K562 (cell line): ENCODE results near the gene MT1X.

Experiments used
- CBX8 ChIP-seq: fragments of 200-600 bp; sonication (generic); IDR thresholded peaks from 2 replicates; pipeline ENCODE4 v1.6.1; 2012; ENCODE audit warnings: borderline replicate concordance, mixed run types, low read depth, mild to moderate bottlenecking, moderate library complexity, mixed read lengths, low read length, control low read depth, inconsistent platforms; ENCODE audit not compliant: poor library complexity, severe bottlenecking; ENCODE audit errors: extremely low read depth
- CTCF ChIP-seq, 3 experiments: IDR thresholded peaks in 2 of 3; conservative IDR thresholded peaks in 1 of 3; 2 replicates each; pipeline ENCODE4 v1.5.1; 2011 to 2012; ENCODE audit warnings: low read length in 3 of 3, mild to moderate bottlenecking in 3 of 3, control low read depth in 2 of 3, improper control_type of control experiment in 1 of 3, inconsistent platforms in 1 of 3, low read depth in 1 of 3, mixed read lengths in 1 of 3, moderate library complexity in 1 of 3; ENCODE audit not compliant: insufficient read depth in 2 of 3

- TF ChIP-seq CTCF (IDR thresholded peaks at IDR 0.05 in 2 of 3, conservative IDR thresholded peaks at IDR 0.05 in 1 of 3; ENCODE audit: insufficient read depth in 2 of 3, low read depth in 1 of 3, low read length in 3 of 3): no peak
- no peak for TF ChIP-seq CBX8
Observed at GRCh38 chr16:56639045-56639444, 43.2 kb upstream of the MT1X start.
